ENCODE data around the gene TBK1.
"Not testable (repeated sequence)": the region's sequence is repeated elsewhere in the genome, so short reads cannot be mapped to it uniquely, and the experiment has no call there.

The TBK1 gene

DNA sequence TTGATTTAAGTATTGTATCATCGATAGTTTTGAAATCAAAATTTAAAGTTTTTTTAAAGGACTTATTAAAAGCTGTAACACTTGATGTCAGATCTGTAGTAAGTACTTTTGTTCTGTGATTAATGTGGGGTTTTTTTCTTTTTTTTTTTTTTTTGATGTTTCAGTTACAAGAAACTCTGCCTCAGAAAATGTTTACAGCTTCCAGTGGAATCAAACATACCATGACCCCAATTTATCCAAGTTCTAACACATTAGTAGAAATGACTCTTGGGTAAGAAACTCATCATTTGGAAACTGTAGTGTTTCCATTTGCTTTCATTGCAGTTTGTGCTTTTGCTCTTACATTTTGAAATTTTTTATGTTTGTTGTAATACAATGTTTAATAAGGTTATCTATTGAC is 45.6 kb downstream of the TBK1 start:
- no peak for DNase-seq

DNA sequence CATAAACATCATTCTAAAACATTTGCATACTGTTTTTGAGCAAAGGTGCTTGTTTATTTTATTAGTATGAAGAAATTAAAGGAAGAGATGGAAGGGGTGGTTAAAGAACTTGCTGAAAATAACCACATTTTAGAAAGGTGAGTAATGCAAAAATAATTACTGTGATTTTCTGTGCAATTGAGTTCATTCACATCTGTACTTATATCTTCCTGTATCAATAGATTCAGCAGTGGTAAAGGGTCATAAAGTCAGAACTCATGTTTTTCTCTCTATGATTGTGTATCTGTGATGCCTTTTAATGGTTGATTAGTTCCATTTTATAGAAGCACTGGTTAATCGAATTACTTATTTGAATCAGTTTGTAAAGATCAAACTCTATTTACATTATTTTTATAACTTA is 46.0 kb downstream of the TBK1 start:
- no peak for DNase-seq

DNA sequence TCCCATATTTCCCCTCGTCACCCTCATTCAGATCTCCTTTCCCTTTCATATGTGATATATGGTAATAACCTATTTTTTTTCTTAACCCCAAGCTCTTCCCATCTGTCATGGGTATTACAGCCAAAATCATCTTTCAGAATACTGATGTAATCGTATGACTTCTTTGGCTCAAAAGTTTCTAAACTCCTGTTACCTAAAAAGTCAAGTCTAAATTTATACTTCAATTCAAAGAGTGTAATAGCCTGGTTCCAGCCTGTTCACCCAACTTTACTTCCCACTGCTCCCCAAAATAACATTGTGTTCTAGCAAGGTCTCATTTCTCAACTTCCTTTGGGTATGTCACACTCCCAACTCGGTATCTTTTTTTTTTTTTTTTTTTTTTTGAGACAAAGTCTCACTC is 48.5 kb downstream of the TBK1 start:
- no peak for DNase-seq

DNA sequence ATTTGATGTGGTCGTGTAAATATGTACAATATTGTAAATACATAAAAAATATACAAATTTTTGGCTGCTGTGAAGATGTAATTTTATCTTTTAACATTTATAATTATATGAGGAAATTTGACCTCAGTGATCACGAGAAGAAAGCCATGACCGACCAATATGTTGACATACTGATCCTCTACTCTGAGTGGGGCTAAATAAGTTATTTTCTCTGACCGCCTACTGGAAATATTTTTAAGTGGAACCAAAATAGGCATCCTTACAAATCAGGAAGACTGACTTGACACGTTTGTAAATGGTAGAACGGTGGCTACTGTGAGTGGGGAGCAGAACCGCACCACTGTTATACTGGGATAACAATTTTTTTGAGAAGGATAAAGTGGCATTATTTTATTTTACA is 49.6 kb downstream of the TBK1 start:
- DNase-seq, result no peak

DNA sequence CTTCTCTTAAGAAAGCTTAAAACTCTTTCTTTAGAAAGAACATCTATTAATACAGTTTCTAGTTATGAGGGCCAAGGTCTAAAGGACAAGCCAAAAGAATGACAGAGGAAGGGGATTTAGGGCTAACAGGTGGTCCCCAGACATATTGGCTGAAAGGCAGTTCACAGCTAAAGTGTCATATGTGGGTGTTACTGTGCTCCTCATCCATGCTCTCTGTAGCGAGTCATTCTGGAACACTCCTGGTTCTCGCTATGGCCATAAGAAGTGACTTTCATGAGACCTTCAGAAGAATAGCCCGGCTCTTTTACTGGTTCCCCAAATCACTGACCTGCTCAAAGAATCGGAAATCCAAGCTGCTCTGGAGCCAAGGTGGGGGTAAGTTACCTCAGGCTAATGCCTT is 55.0 kb downstream of the TBK1 start:
- no peak for DNase-seq

DNA sequence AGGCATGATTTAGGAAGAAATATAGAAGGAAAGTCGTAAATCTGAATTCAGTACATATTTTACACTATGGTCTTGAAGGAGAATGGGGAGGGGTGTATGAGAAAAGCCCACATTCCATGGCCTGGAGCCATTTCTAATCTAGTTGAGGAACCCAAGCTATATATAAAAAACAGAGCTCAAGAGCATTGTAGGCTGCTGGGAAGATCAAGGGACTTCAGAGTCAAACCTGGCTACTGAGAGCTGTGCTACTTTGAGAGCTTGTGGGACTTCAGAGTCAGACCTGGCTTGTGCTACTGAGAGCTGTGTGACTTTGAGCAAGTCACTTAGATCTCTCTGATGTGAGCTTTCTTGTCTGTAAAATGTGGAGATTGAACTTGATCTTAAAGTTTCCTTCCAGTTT is 58.7 kb downstream of the TBK1 start:
- DNase-seq, result no peak

DNA sequence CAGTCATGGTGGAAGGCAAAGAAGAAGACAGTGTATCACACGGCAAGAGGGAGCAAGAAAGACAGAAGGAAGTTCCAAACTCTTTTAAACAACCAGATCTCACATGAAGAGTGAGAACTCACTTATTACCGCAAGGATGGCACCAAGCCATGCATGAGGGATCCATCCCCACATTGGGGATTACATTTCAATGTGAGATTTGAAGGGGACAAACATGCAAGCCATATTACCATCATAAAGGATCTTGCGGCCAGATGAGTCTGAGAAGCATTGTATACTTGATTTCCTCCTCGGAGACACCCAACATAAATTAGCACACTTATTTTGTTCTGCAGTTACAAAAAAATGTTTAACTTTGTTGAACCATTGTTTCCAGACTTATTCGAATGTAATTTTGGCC is 66.5 kb downstream of the TBK1 start:
- no peak for DNase-seq

DNA sequence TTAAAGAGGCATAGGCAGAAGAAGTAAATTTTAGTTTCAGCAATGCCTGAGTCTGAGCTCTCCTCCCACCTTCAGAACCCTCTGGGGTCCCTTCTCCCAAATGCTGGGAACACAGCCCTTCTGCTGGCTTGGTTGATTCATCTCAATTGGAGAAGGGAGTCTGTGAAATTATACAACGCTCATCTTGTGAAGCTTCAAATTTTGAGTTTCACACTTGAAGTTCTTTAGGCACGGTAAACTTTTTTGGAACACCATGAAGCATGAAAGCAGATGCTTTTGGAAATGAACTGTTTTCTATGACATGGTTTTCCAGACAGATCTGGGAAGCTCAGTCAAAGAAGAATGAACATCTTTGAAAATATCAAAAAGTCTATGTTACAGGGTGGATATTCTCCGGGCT is 69.9 kb downstream of the TBK1 start:
- DNase-seq, result no peak

DNA sequence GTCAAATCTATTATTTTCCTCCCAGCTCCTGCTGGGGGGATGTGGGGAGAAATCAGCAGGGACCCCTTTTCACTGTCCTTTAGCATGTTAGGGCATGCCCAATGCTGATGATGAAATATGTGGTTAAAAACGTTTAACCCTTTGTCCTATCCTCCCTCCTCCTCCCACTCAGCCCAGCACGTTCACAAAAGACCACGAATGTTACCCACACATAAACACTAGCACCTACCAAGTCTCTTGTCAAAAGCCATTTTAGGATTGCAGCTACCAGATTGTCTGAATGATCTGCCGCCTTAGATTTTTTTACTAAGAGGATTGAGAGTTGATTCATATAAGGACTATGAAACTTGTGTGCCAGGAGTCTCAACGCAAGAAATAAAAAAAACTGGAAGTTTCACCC is 70.4 kb downstream of the TBK1 start:
- DNase-seq, result no peak

DNA sequence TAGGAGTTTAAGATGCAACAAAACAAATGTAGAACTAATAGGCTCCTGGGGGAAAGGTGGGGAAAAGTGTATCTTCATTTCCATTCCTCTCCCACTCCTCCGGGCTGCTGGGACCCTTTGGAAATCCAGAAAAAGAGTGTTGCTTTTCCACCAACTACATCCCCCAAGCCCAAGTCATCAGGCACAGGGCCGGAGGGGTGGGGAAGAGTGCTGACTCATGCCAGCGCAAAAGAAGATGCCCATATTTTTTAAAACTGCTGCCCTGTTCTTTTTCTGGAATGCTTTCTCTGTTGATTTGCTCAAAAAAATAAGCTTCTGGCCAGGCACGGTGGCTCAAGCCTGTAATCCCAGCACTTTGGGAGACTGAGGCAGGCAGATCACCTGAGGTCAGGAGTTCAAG is 70.9 kb downstream of the TBK1 start:
- no peak for DNase-seq

DNA sequence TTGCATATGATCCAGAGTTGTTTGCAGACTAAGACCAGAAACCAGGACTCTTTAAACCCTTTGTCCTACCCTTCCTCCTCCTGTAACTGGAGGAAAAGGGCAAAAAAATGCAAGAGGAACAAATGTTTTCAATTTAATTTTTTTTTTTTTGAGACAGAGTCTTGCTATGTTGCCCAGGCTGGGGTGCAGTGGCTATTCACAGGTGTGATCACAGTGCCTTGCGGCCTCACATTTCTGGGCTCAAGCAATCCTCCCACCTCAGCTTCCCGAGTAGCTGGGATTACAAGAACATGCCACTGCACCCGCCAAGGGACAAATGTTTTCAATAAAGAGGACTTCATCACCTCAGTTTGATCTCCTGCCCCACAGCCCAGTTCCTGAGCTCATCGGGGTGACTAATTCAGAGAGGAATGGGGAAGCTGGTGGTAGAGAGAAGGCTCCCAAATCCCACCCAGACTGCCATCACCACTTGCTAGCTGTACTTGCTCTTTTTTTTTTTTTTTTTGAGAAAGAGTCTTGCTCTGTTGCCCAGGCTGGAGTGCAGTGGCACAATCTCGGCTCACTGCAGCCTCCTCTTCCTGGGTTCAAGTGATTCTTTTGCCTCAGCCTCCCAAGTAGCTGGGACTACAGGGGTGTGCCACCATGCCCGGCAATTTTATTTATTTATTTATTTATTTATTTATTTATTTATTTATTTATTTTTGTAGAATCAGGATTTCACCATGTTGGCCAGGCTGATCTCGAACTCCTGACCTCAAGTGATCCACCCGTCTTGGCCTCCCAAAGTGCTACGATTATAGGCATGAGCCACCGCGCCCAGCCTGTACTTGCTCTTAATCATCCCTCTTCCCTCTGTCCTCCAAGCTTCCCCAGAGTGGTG is 71.9 kb downstream of the TBK1 start:
- not testable (repeated sequence) for DNase-seq

DNA sequence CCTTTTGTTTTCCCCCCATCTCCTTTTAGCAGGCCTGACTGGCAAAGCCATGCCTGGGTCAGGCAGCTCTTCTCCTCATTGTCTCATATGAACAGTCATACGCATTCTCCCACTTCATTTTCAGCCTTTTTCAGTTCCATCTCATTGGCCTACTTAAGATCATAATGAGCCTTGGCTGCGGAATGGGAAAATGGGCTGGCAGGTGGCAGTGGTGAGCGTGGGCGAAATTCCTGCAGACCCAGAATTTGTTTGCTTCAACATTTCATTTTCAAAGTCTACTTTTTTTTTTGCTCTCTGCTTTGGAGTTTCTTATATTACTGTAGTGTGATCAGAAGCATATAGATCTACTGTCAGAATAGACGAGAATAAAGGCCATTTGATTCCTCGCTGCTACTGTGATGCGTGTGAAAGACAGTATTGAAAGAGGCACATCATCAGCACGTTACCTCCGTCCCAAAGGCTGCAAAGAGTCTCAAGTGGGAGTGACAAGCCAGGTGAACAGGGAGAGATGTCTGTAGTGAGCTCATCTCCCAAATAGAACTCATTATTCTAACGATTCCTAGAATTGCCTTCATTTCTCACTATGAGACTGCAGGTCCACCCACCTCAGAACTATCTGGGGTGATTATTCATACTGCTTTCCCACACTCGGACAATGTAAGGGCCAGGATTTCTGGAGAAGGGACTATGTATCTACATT is 73.7 kb downstream of the TBK1 start:
- DNase-seq, result no peak

DNA sequence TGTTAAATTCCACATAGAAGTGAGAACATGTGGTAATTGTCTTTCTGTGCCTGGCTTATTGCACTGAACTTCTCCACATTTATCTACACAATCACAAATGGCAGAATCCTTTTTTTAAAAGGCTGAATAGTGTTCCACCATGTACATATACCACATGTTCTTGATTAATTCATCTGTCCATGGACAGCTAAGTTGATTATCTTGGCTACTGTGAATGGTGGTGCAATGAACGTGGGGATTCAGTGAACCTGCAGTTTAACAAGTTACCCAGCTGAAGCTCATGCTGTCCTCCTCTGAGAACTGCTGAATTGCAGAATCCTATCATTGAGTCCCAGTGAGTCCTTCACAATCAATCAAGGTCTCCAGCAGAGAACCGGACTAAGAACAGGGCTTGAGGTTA is 74.9 kb downstream of the TBK1 start:
- no peak for DNase-seq

DNA sequence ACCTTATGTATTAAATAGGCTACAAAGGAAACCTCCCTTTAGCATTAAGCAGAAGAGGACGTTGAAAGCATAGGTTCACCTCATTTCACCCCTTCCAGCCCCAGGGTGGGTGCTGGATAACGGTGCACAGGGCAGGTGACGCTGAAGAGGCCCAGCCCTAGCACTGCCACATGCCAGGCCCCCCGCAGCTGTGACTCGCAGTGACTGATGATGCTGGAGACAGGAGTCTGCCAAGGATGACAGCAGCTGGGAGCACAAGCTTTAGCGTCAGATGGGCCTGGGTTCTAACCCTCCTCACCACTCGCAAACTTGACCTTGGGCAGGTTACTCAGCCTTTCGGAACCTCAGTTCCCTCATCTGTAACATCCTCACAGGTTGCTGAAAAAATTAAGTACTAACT is 76.7 kb downstream of the TBK1 start:
- no peak for DNase-seq

DNA sequence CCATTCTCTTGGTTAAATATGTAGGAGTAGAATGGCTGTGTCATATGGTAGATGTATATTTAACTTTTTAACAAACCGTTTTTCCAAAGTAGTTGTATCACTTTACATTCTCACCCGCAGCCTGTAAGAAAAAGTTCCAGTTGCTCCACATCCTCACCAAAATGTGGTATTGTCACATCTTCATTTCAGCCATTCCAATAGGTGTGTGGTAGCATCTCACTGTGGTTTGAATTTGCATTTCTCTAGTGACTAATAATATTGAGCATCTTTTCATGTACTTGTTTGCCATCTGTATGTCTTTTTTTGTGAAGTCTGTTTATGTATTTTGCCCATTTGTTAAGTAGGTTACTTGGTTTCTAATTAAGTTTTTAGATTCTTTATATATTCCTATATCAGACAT is 78.6 kb downstream of the TBK1 start:
- DNase-seq, result peak; percentile 10

DNA sequence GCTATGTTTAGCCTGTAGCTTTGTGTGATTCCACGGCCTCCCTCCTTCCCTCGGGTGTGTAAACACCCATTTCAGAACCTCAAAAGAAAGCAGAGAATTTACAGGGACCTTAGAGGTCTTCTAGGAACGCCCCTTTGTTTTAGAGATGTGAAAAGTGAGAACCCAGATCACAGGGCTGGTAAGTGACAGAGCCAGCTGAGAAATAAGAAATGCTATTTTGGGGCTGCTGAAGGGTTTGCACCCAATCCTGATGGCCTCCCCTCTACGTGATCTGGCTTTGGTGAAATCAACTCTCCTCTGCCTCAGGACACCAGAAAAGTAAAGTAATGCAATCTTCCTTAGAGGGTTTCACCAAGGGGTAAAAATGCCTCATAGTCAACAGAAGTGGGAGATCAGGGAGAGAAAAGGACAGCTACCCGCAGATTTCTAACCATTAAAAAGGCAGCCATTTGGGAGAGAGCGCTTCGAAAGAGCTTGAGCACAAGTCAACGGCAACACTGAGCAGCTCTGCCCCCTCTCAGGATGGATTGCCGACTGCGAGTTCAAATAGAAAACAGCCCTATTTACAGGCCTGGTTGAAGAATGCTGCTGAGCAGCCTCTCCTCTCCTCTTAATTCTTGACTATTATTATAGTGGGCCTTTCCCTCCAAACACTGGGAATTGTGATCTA is 79.9 kb downstream of the TBK1 start:
- no peak for DNase-seq

DNA sequence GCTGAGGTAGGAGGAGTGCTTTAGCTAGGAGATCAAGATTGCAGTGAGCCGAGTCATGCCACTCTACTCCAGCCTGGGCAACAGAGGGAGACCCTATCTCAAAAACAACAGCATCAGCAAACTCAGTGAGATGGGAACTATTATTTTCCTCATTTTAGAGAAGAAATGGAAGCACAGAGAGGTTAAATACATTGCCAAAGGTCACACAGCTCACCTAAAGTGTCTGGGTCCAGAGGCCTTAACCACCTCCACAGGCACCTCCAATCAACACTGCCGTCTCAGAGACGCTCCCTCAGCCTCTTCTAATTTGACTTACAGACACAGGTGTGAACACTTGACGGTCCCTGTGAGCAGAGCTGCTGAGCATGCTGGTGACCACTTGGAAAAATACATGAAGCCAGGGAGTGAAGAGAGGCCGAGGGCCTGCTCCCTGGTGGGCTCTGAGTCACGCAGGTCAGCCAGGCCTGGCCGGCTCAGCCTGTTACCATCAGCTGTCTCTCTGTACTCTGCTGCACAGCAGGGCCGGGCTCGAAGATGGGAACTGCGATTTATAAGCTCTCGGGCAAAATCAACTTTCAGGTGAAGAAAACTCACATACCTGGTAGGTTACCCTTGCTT is 80.9 kb downstream of the TBK1 start:
- no peak for DNase-seq

DNA sequence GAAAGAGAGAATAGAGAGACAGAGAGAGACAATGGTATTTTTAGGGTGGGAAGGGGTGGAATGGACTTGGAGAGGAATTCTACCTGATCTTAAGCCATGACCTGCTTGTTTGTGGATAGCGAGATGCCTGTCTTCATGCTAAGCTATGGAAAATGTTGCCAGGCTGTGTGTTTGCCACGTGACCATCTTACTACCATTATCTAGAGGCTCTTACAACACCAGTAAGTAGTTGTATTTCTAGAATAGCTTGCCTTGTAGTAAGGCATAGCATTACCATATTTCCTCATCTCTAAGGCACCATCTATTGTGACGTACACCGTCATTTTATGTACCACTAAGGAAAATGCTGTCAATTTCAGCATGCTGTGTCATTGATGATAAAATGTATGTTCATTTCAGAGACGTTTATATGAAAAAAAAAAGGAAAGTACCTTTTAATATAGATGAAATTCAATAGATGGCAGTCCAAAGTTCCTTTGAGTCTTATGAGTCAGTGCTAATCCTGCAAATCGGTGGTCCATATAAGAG is 82.8 kb downstream of the TBK1 start:
- no peak for DNase-seq

DNA sequence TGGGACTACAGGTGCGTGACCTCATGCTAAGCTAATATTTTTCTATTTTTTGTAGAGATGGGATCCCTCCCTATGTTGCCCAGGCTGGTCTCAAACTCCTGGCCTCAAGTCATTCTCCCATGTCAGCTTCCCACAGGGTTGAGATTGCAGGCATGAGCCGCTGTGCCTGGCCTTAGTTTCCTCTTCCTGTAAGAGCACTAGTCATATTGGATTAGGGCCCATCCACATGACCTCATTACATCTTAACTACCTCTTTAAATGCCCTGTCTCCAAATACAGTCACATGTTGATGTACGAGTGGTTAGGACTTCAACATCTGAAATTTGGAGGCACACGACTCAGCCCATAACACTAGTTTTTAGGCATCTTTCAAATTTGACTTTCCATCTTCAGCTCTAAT is 86.2 kb downstream of the TBK1 start:
- no peak for DNase-seq

DNA sequence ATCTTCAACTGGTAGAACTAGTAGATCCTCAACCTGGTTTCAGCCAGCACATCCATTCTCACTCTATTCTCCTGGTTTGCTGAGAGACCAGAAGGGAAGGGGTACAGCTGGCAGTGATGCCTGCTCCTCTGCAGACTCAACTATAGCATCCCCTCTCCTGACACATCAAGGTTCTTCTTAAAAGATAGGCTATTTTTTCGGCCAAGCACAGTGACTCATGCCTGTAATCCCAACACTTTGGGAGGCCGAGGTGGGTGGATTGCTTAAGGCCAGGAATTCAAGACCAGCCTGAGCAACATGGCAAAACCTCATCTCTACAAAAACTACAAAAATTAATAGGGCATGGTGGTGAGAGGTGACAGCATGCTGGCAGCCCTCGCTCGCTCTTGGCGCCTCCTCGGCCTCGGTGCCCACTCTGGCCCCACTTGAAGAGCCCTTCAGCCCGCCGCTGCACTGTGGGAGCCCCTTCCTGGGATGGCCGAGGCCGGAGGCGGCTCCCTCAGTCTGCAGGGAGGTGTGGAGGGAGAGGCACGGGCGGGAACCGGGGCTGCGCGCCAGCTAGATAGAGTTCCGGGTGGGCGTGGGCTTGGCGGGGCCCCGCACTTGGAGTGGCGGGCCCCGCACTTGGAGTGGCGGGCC is 90.6 kb downstream of the TBK1 start:
- not testable (repeated sequence) for DNase-seq

DNA sequence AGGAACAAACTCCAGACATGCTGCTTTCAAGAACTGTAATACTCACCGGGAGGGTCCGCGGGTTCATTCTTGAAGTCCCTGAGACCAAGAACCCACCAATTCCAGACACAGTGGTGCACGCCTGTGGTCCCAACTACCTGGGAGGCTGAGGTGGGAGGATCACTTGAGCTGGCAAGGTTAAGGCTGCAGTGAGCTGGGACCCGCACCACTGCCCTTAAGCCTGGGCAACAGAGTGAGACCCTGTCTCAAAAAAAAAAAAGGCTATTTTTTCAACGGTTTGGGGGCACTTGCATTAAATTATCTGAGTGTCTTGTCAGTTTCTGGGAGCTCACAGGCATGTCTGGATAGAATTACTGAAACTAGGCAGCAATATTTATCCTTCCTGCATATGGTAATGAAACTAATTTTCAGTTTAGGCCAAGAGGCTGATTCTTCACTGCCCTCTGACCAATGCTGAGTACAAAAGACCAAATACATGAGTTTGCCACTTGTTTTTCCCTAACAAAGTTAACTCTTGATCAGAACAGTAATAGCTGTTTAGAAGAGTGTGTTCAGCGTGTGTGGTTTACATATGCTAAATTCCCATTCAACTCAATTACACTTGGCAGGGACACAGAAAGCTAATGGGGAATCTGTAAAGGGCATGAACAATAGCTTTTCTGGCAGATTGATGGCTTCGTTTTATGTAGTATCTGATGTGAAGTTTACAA is 92.6 kb downstream of the TBK1 start:
- DNase-seq, result no peak

DNA sequence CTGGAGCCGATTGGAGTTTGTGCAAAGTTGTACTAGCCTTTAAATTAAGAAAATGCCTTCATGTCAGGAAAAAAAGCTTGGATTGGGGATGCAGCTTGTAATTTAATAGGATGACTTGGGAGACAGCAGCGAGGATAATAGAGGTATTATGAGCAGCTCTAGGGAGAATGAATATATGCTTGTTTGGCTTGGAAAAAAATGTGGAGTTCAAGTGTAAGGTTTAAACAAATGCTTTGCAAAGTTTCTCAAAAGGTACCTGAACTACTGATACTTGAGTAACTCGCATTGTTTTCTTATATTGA is 93.1 kb downstream of the TBK1 start:
- DNase-seq, result no peak
